WERI-Rb-1 (cell line): Measurements from ENCODE around the gene TENM3.
"Not testable (repeated sequence)": the region's sequence is repeated elsewhere in the genome, so short reads cannot be mapped to it uniquely, and the experiment has no call there.

Source experiments
- DNase-seq: peaks from one replicate; pipeline ENCODE4 v3.0.0-alpha.2; 2020
- H3K27ac ChIP-seq: fragments of 250-450 bp; sonication (Bioruptor Pico); 2 replicates; pipeline ENCODE4 v1.5.1; 2020; ENCODE audit warnings: mild to moderate bottlenecking, moderate library complexity
- H3K27me3 ChIP-seq: fragments of 250-450 bp; sonication (Bioruptor Pico); 2 replicates; pipeline ENCODE4 v1.5.1; 2021; ENCODE audit warnings: mild to moderate bottlenecking, low read depth, moderate library complexity; ENCODE audit not compliant: insufficient read depth, severe bottlenecking
- H3K36me3 ChIP-seq: fragments of 250-450 bp; sonication (Bioruptor Pico); 2 replicates; pipeline ENCODE4 v1.5.1; 2020; ENCODE audit warnings: mild to moderate bottlenecking, moderate library complexity
- H3K4me3 ChIP-seq: 2 replicates; pipeline ENCODE4 v1.5.1; 2011; ENCODE audit warnings: low read depth, mild to moderate bottlenecking, control low read depth, low read length
- H3K9me3 ChIP-seq: fragments of 250-450 bp; sonication (Bioruptor Pico); 2 replicates; pipeline ENCODE4 v1.5.1; 2021; ENCODE audit warnings: mild to moderate bottlenecking, moderate library complexity; ENCODE audit not compliant: severe bottlenecking
- CTCF ChIP-seq: IDR thresholded peaks from 2 replicates; pipeline ENCODE4 v1.5.1; 2011; ENCODE audit warnings: low read depth, mild to moderate bottlenecking, control low read depth, inconsistent platforms, low read length

TENM3 gene

DNA sequence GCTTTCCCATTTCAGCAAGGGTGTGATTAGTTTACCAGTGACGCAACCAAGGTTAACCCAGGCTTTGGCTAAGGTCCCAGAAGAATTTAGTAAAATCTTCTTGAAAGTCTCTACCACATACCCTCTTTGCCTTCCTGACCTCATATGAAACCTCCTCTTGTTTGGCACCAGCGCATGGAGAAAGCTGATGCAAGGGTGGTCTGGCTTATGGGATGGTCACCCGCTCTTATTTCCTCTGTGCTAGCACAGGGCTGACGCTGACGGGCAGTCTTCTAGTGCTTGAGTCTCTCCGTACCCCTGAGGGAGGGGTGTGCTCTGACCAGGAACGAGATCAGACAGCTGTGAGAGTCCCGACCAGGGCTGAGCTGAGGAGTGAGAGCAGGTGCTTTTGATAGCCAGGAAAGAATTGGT lies 137.6 kb downstream of the TENM3 start:
- Histone ChIP-seq H3K4me3 (no peak overlapping the region), H3K27me3 (no peaks in the 10 kb centered on the region), H3K36me3 (no peaks in the 10 kb centered on the region), H3K27ac (no peak overlapping the region), H3K9me3 (no peaks in the 10 kb centered on the region)
- TF ChIP-seq CTCF = no peak
- no peak for DNase-seq

- no peak for DNase-seq
- H3K4me3 ChIP-seq = no peak overlapping the region
- no peak overlapping the region for H3K27ac ChIP-seq
- no peaks in the 10 kb centered on the region for H3K27me3 ChIP-seq
- H3K36me3 ChIP-seq = no peaks in the 10 kb centered on the region
- H3K9me3 ChIP-seq = no peaks in the 10 kb centered on the region
- no peak for TF ChIP-seq CTCF
These were observed 139.7 kb downstream of the TENM3 start for GRCh38 chr4:182382941-182383340.

GRCh38 chr4:182384631-182385091 lies 141.5 kb downstream of the TENM3 start:
- TF ChIP-seq CTCF = no peak
- DNase-seq = no peak
- H3K4me3 ChIP-seq = no peak overlapping the region
- H3K9me3 ChIP-seq = no peaks in the 10 kb centered on the region
- no peaks in the 10 kb centered on the region for H3K27me3 ChIP-seq
- no peak overlapping the region for H3K27ac ChIP-seq
- H3K36me3 ChIP-seq = no peaks in the 10 kb centered on the region

DNA sequence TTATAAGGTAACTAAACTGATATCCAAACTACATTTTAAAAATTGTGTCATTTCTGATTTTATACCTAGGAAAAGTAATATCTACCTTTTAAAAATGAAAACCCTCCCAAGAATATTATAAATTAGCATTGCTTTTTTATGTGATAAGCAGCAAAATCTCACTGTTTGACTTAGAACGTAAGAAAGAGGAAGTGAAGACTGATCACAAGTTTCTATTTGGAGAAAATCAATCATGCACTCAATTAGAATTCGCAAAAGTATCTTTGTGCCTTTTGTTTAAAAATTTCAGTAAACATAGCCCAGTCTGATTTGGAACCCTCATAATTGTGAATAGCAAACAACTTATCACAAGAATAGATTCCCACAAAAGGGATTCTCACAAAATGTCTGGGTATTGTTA lies 142.7 kb downstream of the TENM3 start:
- H3K9me3 ChIP-seq = no peaks in the 10 kb centered on the region
- no peaks in the 10 kb centered on the region for H3K27me3 ChIP-seq
- no peak overlapping the region for H3K27ac ChIP-seq
- DNase-seq = no peak
- H3K4me3 ChIP-seq = no peak overlapping the region
- no peaks in the 10 kb centered on the region for H3K36me3 ChIP-seq
- no peak for TF ChIP-seq CTCF

GRCh38 chr4:182386576-182386975 lies 143.4 kb downstream of the TENM3 start:
- not testable (repeated sequence) for H3K4me3 ChIP-seq, H3K27me3 ChIP-seq, H3K27ac ChIP-seq, H3K9me3 ChIP-seq, H3K36me3 ChIP-seq, DNase-seq

DNA sequence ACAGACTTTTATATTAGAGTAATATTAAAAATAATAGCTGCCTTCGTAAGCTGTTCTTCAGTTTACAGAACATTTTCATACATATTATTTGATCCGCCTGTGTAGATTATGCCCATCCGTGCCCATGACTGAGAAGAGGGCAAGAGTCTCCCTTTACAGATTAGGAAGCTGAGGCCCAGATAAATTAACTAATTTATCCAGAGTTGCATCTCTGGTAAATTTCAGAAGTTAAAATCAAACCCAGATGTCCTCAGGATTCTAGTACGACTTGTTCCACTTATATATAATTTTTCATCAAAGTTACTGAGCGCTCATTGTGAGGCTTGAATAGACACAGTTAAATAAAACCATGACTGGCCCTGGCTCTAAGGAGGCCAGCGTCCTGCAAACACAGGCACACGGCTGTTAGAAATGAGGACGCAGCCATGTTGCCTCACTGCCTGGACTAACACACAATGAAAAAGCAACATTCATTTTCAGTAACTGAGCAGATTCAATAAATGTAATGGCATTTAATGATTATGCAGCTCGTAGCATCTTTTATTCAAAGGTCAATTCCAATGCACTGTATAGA lies 148.0 kb downstream of the TENM3 start:
- no peak overlapping the region for H3K4me3 ChIP-seq
- TF ChIP-seq CTCF = no peak
- no peaks in the 10 kb centered on the region for H3K36me3 ChIP-seq
- no peak for DNase-seq
- H3K27me3 ChIP-seq = no peaks in the 10 kb centered on the region
- H3K9me3 ChIP-seq = no peaks in the 10 kb centered on the region
- no peak overlapping the region for H3K27ac ChIP-seq
